AG10803 (cell line): ENCODE data around the gene RALGPS2.

Source experiments
- DNase-seq: peaks from one replicate; pipeline ENCODE4 v3.0.0; 2010; ENCODE audit warnings: low read depth
- H3K4me3 ChIP-seq: 2 replicates; pipeline ENCODE4 v1.5.1; 2011; ENCODE audit warnings: mild to moderate bottlenecking, low read length, control low read depth
- CTCF ChIP-seq: conservative IDR thresholded peaks from 2 replicates; pipeline ENCODE4 v1.5.1; 2011; ENCODE audit warnings: mild to moderate bottlenecking, low read length, control low read depth, inconsistent platforms

RALGPS2 gene

GRCh38 chr1:178940068-178940765 lies 215.2 kb downstream of the RALGPS2 start:
- H3K4me3 ChIP-seq: no peak overlapping the region
- peak; percentile 57 for DNase-seq
- no peak for TF ChIP-seq CTCF

GRCh38 chr1:178941261-178941689 lies 216.2 kb downstream of the RALGPS2 start:
- DNase-seq: no peak
- H3K4me3 ChIP-seq: no peak overlapping the region
- no peak for TF ChIP-seq CTCF

- TF ChIP-seq CTCF: no peak
- H3K4me3 ChIP-seq: no peak overlapping the region
- DNase-seq: no peak
These were observed 216.8 kb downstream of the RALGPS2 start for GRCh38 chr1:178941849-178942248.

GRCh38 chr1:178942285-178943198 lies 217.5 kb downstream of the RALGPS2 start:
- no peak for TF ChIP-seq CTCF
- peak; percentile 60 for DNase-seq
- H3K4me3 ChIP-seq: no peak overlapping the region

- no peak overlapping the region for H3K4me3 ChIP-seq
- TF ChIP-seq CTCF: no peak
- no peak for DNase-seq
These were observed 219.7 kb downstream of the RALGPS2 start for GRCh38 chr1:178944729-178945128.

- no peak for TF ChIP-seq CTCF
- H3K4me3 ChIP-seq: no peak overlapping the region
- peak; percentile 27 for DNase-seq
These were observed 220.8 kb downstream of the RALGPS2 start for GRCh38 chr1:178945763-178946266.

GRCh38 chr1:178946416-178946815 lies 221.4 kb downstream of the RALGPS2 start:
- no peak for TF ChIP-seq CTCF
- no peak overlapping the region for H3K4me3 ChIP-seq
- no peak for DNase-seq
